Neutrophil (primary cell): Measurements from ENCODE around the gene NAGS.
"Not testable (repeated sequence)": the region's sequence is repeated elsewhere in the genome, so short reads cannot be mapped to it uniquely, and the experiment has no call there.

Source experiments
- H3K27ac ChIP-seq: fragments of 200-600 bp; sonication (generic); 2 replicates; pipeline ENCODE4 v1.5.1; 2016; ENCODE audit warnings: mild to moderate bottlenecking, moderate library complexity
- H3K27me3 ChIP-seq: fragments of 200-600 bp; sonication (generic); 2 replicates; pipeline ENCODE4 v1.6.0; 2016; ENCODE audit warnings: mild to moderate bottlenecking
- H3K36me3 ChIP-seq: fragments of 200-600 bp; sonication (generic); 2 replicates; pipeline ENCODE4 v1.5.1; 2017
- H3K4me1 ChIP-seq, 2 experiments: fragments of 200-600 bp in 1 of 2; sonication (generic) in 1 of 2; 1 replicate in 1 of 2; 2 replicates in 1 of 2; pipeline versions ENCODE4 v1.5.1 to v1.6.1; 2013 to 2016; ENCODE audit warnings: low read depth in 1 of 2, low read length in 1 of 2, mild to moderate bottlenecking in 1 of 2, moderate library complexity in 1 of 2; ENCODE audit not compliant: control insufficient read depth in 1 of 2, insufficient read depth in 1 of 2
- H3K4me3 ChIP-seq, 2 experiments: fragments of 200-600 bp in 1 of 2; sonication (generic) in 1 of 2; 1 replicate in 1 of 2; 2 replicates in 1 of 2; pipeline ENCODE4 v1.5.1; 2013 to 2016; ENCODE audit warnings: low read depth in 1 of 2, low read length in 1 of 2, mild to moderate bottlenecking in 1 of 2, moderate library complexity in 1 of 2
- H3K9me3 ChIP-seq: fragments of 200-600 bp; sonication (generic); 2 replicates; pipeline ENCODE4 v1.5.1; 2016
- CTCF ChIP-seq: fragments of 200-600 bp; sonication (generic); IDR thresholded peaks from 2 replicates; pipeline ENCODE4 v1.5.1; 2016; ENCODE audit warnings: antibody characterized with exemption

The NAGS gene

GRCh38 chr17:43995150-43995471 is 9.3 kb upstream of the NAGS start:
- H3K36me3 ChIP-seq, result no peaks in the 10 kb centered on the region
- no peak overlapping the region for H3K27ac ChIP-seq
- H3K4me1 ChIP-seq, result no peaks in the 10 kb centered on the region
- no peak overlapping the region for H3K4me3 ChIP-seq
- TF ChIP-seq CTCF, result no peak
- no peaks in the 10 kb centered on the region for H3K9me3 ChIP-seq
- H3K27me3 ChIP-seq, result no peaks in the 10 kb centered on the region

GRCh38 chr17:43997180-43997579 is 7.2 kb upstream of the NAGS start:
- not testable (repeated sequence) for H3K9me3 ChIP-seq, H3K4me1 ChIP-seq

GRCh38 chr17:43998552-43998951 is 5.9 kb upstream of the NAGS start:
- H3K4me1 ChIP-seq, result no peaks in the 10 kb centered on the region
- H3K27ac ChIP-seq, result no peak overlapping the region
- H3K9me3 ChIP-seq, result no peaks in the 10 kb centered on the region
- no peak for TF ChIP-seq CTCF
- no peaks in the 10 kb centered on the region for H3K36me3 ChIP-seq
- H3K4me3 ChIP-seq, result no peak overlapping the region
- H3K27me3 ChIP-seq, result no peaks in the 10 kb centered on the region

More at GRCh38 chr17:43997180-43997579, 7.2 kb upstream of the NAGS start:
- H3K27me3 ChIP-seq, H3K4me3 ChIP-seq, H3K36me3 ChIP-seq, H3K27ac ChIP-seq: not testable (repeated sequence)

GRCh38 chr17:43999024-43999423 is 5.4 kb upstream of the NAGS start:
- Histone ChIP-seq H3K4me1 (no peaks in the 10 kb centered on the region), H3K27me3 (no peaks in the 10 kb centered on the region), H3K27ac (no peak overlapping the region), H3K4me3 (no peak overlapping the region), H3K36me3 (no peaks in the 10 kb centered on the region), H3K9me3 (no peaks in the 10 kb centered on the region)
- TF ChIP-seq CTCF, result no peak

- no peak for TF ChIP-seq CTCF
- H3K36me3 ChIP-seq, result no peaks in the 10 kb centered on the region
- H3K9me3 ChIP-seq, result no peaks in the 10 kb centered on the region
- H3K4me1 ChIP-seq, result peaks cover 6 to 7% of the 10 kb centered on the region in 2 experiments
- no peak overlapping the region for H3K27ac ChIP-seq
- H3K4me3 ChIP-seq, result no peak overlapping the region
- no peaks in the 10 kb centered on the region for H3K27me3 ChIP-seq
Observed at GRCh38 chr17:44000141-44000860, 4.1 kb upstream of the NAGS start.

GRCh38 chr17:44000871-44001460 is 3.5 kb upstream of the NAGS start:
- Histone ChIP-seq H3K27me3 (no peaks in the 10 kb centered on the region), H3K4me3 (no peak overlapping the region), H3K9me3 (no peaks in the 10 kb centered on the region), H3K4me1 (peaks cover 12 to 13% of the 10 kb centered on the region in 2 experiments), H3K27ac (no peak overlapping the region), H3K36me3 (no peaks in the 10 kb centered on the region)
- no peak for TF ChIP-seq CTCF
